Progenitor cell of endocrine pancreas (in vitro differentiated cells): ENCODE measurements around the gene SLC4A1. TPM values are rescaled to one million over a fixed set of nuclear protein-coding genes. Genes with fewer than 3 reads are reported as not detected.

Source experiments
- DNase-seq: peaks from one replicate; pipeline ENCODE4 v3.0.0; 2021; ENCODE audit warnings: low spot score; ENCODE audit not compliant: unreplicated experiment
- H3K27ac Mint-ChIP-seq: 2 replicates; pipeline ENCODE4 v1.8.0; 2021; ENCODE audit warnings: mild to moderate bottlenecking, moderate library complexity, mixed read lengths
- H3K27me3 Mint-ChIP-seq: 2 replicates; pipeline ENCODE4 v1.8.0; 2021; ENCODE audit warnings: mixed read lengths
- H3K36me3 Mint-ChIP-seq: 2 replicates; pipeline ENCODE4 v1.8.0; 2022; ENCODE audit warnings: mixed read lengths; ENCODE audit not compliant: insufficient read depth
- H3K4me1 Mint-ChIP-seq: 2 replicates; pipeline ENCODE4 v1.8.0; 2021; ENCODE audit warnings: low read depth, mixed read lengths
- H3K4me3 Mint-ChIP-seq: 2 replicates; pipeline ENCODE4 v1.8.0; 2021; ENCODE audit warnings: low read depth, mild to moderate bottlenecking, moderate library complexity, mixed read lengths
- H3K9me3 Mint-ChIP-seq: 2 replicates; pipeline ENCODE4 v1.8.0; 2021; ENCODE audit warnings: low read depth, mixed read lengths
- microRNA-seq: library from miRNA; unstranded; fragments of <30 nt; microRNA quantifications from one replicate; pipeline ENCODE4 v1.1.0, GENCODE V29; 2020; ENCODE audit warnings: borderline number of aligned reads; ENCODE audit not compliant: unreplicated experiment
- total RNA-seq: library from RNA; stranded (reverse); gene quantifications from 2 replicates; pipeline ENCODE4 v1.2.1, GENCODE V29; 2021
- TF ChIP-seq, protein P1 (sequence below): fragments of 200-600 bp; sonication (generic); IDR thresholded peaks from one replicate; pipeline ENCODE4 v1.5.0; 2021; ENCODE audit warnings: antibody characterized with exemption, mild to moderate bottlenecking; ENCODE audit not compliant: unreplicated experiment

Gene SLC4A1
- total RNA-seq, 1 donor from 2014 or later = not detected

DNA sequence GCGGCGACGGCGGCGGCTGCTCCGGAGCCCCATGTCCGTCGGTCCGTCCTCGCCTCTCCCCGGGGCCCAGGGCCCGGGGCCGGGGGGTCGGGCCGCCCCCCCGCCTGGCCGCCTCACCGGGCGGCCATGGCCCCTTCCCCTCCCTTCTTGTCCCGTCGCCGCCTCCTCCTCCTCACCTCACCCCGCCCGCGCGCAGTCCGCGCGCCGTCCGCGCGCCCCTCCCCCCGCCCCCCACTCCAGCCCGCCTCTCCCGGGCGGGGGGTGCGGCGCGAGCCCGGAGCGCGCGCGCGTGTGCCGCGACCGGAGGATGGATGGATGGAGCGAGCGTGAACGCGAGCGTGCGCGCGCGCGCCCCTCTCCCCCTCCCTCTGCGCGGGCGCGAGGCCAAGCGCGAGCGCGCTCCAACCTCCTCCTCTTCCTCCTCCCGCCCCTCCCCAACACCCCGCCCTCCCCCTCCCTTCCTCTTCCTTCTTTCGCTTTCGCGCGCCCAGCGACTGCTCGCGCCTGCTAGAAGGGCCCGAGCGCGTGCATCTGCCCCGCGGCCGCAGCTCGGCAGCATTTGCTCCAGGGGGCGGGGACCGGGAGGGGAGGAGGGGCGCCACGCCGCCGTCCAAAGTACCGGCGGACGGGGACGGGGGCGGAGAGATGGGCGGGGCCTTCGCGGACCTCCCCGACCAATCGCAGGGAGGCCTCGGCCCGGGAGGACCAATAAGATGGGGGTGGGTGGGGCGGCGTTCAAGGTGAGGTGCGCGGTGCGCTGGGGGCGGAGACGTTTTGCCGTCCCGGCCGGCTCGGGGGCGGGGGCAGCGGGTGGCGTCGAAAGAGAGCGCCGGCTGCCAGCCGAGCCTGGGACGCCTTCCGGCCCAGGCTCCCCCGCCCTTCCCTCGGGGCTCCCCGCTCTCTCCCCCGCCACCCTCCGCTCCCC, 68.1 kb downstream of the SLC4A1 start, which contains the start of gene ATXN7L3:
ATXN7L3 (minus strand) TSS at position 332 of the 925 bp plus-strand sequence. CDS start 1,814 bp downstream, outside the sequence.
- Mint-ChIP-seq H3K9me3 (no peaks in the 10 kb centered on the region), H3K27ac (peak within 1 kb of the TSS; percentile 97), H3K4me1 (peaks cover 20% of the 10 kb centered on the region), H3K4me3 (peak within 1 kb of the TSS; percentile 83), H3K36me3 (peaks cover 10% of the 10 kb centered on the region), H3K27me3 (no peaks in the 10 kb centered on the region)
- TF ChIP-seq, protein P1, sequence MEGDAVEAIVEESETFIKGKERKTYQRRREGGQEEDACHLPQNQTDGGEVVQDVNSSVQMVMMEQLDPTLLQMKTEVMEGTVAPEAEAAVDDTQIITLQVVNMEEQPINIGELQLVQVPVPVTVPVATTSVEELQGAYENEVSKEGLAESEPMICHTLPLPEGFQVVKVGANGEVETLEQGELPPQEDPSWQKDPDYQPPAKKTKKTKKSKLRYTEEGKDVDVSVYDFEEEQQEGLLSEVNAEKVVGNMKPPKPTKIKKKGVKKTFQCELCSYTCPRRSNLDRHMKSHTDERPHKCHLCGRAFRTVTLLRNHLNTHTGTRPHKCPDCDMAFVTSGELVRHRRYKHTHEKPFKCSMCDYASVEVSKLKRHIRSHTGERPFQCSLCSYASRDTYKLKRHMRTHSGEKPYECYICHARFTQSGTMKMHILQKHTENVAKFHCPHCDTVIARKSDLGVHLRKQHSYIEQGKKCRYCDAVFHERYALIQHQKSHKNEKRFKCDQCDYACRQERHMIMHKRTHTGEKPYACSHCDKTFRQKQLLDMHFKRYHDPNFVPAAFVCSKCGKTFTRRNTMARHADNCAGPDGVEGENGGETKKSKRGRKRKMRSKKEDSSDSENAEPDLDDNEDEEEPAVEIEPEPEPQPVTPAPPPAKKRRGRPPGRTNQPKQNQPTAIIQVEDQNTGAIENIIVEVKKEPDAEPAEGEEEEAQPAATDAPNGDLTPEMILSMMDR = no peak
- DNase-seq = peak; percentile 99

DNA sequence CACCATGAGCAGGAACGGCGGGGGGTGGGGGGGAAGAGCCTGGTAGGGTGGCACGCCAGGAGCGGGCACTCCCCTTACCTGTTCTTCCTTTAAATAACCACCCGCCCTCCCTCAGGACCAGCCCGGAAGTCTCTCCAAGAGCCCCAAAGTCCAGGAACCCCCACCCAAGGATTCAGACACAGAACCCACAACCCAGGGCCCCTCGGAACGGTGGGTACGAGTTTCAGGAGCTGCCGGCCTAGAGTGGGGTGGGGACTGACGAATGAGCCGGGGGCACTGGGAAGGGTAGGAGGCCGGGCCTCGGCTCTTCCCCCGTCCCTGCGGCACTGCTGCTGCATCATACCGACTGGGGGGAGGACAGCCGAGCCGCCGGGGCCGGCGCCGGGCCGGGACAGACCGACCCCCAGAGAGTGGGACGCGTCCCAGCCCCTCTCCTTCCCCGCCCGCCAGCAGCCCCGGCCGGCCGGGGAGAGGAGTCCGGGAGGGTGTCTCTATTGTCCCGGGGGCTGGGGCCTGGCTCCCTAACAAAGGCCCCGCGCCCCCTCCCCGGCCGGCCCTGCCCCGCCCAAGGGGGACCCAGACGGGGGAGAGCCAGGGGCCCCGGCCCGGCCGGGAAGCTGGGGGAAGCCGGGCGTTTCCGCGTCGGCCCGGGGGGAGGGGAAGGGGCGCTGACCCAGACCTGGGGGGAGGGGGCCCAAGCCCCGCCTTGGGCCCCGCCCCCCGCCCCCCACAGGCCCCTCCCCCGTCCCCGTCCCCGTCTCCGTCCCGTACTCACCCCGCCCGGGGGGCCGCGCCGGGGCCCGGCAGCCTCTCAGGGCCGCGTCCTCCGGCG, 69.0 kb downstream of the SLC4A1 start:
- Mint-ChIP-seq H3K27me3 (no peaks in the 10 kb centered on the region), H3K36me3 (peaks cover 12% of the 10 kb centered on the region), H3K4me3 (peak overlapping the region; percentile 78), H3K9me3 (no peaks in the 10 kb centered on the region), H3K27ac (peak overlapping the region; percentile 89), H3K4me1 (peaks cover 20% of the 10 kb centered on the region)
- DNase-seq = peak; percentile 56
- TF ChIP-seq, protein P1 = no peak

Small RNA genes lying within 50 kb of the gene (microRNA-seq; reads per million reads assigned to microRNA genes)
- 3.0 reads per million for gene MIR6782

Other genes with a start within 250 kb of the SLC4A1 start
- 54.1 and 55.4 TPM in 2 replicates for gene LSM12, start 201.5 kb downstream of the SLC4A1 start, total RNA-seq
- gene G6PC3, start 197.4 kb downstream of the SLC4A1 start, total RNA-seq = 57.3 and 58.7 TPM in 2 replicates
- gene HDAC5, start 144.5 kb downstream of the SLC4A1 start, total RNA-seq = 39.0 and 41.3 TPM in 2 replicates
- 10.1 and 12.8 TPM in 2 replicates for gene HROB, start 126.2 kb downstream of the SLC4A1 start, total RNA-seq
- gene ASB16, start 97.4 kb downstream of the SLC4A1 start, total RNA-seq = 0.49 and 0.89 TPM in 2 replicates
- gene TMUB2, start 81.2 kb downstream of the SLC4A1 start, total RNA-seq = 48.5 and 50.3 TPM in 2 replicates
- gene ATXN7L3, start 68.3 kb downstream of the SLC4A1 start, total RNA-seq = 117 and 135 TPM in 2 replicates
- 94.2 and 100 TPM in 2 replicates for gene UBTF, start 48.5 kb downstream of the SLC4A1 start, total RNA-seq
- 8.4 and 9.3 TPM in 2 replicates for gene RUNDC3A, start 40.5 kb upstream of the SLC4A1 start, total RNA-seq
- 129 and 139 TPM in 2 replicates for gene SLC25A39, start 56.7 kb upstream of the SLC4A1 start, total RNA-seq
- gene GRN, start 77.2 kb upstream of the SLC4A1 start, total RNA-seq = 97.9 and 99.7 TPM in 2 replicates
- gene FAM171A2, start 95.7 kb upstream of the SLC4A1 start, total RNA-seq = 39.9 and 42.5 TPM in 2 replicates
- gene ITGA2B, start 121.5 kb upstream of the SLC4A1 start, total RNA-seq = 1.2 and 2.6 TPM in 2 replicates
- 70.9 and 76.5 TPM in 2 replicates for gene GPATCH8, start 235.3 kb upstream of the SLC4A1 start, total RNA-seq